Left lung (tissue), 10 donors: Measurements from ENCODE around the gene SLC12A3. TPM values are rescaled to one million over a fixed set of nuclear protein-coding genes. Genes with fewer than 3 reads are reported as not detected.

ENCODE experiments used
- ATAC-seq: fragments of 200-7000 bp; cut with Tn5 transposase; one replicate; pipeline ENCODE4 v1.9.1; 2020; ENCODE audit warnings: moderate library complexity
- DNase-seq, 4 donors: peaks; one replicate each; pipeline ENCODE4 v3.0.0-alpha.2; 2013 to 2020
- H3K27ac ChIP-seq, 2 donors: fragments of 200-600 bp; sonication (generic) in 1 of 2; one replicate each; pipeline versions ENCODE4 v1.5.0 to v1.8.0; 2020 to 2021
- H3K27me3 ChIP-seq, 2 donors: fragments of 200-600 bp; sonication (generic) in 1 of 2; one replicate each; pipeline versions ENCODE4 v1.5.0 to v1.8.0; 2020 to 2021
- H3K36me3 ChIP-seq, 2 donors: fragments of 200-600 bp; sonication (generic) in 1 of 2; one replicate each; pipeline versions ENCODE4 v1.5.0 to v1.8.0; 2020 to 2021
- H3K4me1 ChIP-seq, 2 donors: fragments of 200-600 bp; one replicate each; pipeline ENCODE4 v1.8.0; 2021
- H3K4me3 ChIP-seq, 2 donors: fragments of 200-600 bp; sonication (generic) in 1 of 2; one replicate each; pipeline versions ENCODE4 v1.5.0 to v1.8.0; 2020 to 2021; ENCODE audit warnings: mild to moderate bottlenecking in 1 of 2
- H3K9me3 ChIP-seq, 2 donors: fragments of 200-600 bp; sonication (generic) in 1 of 2; one replicate each; pipeline versions ENCODE4 v1.5.0 to v1.8.0; 2020 to 2021
- intact Hi-C, 2 donors: fragments of 100-400 bp; cut with DNase I; formaldehyde crosslinking; loops; one replicate each; pipeline versions ENCODE4 v1.11.2 to v1.14.2; 2022
- polyA plus RNA-seq, 6 donors: library from polyadenylated mRNA; unstranded; fragments of 120-200 nt; gene quantifications; one replicate each; pipeline ENCODE4 v1.2.1, GENCODE V29; 2013; ENCODE audit not compliant: insufficient read length in 6 of 6
- total RNA-seq, 2 donors: library from RNA; stranded (reverse); fragmentation: NEBNext Ultra II Directional; extraction: Animal tissue kit (Norgen Biotek cat#: 25700); gene quantifications; one replicate each; pipeline ENCODE4 v1.2.1, GENCODE V29; 2021
- TF ChIP-seq, protein P1 (sequence below), 2 donors: fragments of 200-600 bp; sonication (generic) in 1 of 2; IDR thresholded peaks; one replicate each; pipeline versions ENCODE4 v1.5.0 to v1.8.0; 2021; ENCODE audit warnings: antibody characterized with exemption in 2 of 2
- donor health status: DM: no; HTN: yes; CAD: no.
- donor health status: DM: no; HTN: no; CAD: no.

SLC12A3 gene
- total and polyA plus RNA-seq, 8 donors, result 0.13 to 0.49 (median 0.20) TPM; not detected in 2

DNA sequence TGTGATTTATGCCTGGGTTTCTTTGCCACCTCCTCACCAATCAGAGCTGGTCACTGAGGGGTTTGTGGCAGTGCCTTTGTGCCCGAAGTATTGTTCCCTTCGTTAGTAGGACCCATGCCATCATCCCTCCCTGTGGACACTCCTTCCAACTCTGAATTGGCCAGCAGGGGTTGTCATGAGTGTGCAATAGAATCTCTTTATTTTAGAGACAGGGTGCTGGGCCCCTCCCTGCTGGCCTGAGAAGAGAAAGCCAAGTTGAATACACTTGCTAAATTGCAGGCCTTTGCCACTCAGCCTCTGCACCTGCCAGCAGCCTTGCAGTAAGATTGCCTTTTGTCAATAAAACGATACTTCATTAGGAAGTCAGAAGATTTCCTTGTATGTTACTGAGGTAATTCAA lies 40.7 kb upstream of the SLC12A3 start:
- intact Hi-C loops, result no loop called here
- no peaks in the 10 kb centered on the region for H3K4me1 ChIP-seq
- TF ChIP-seq, protein P1, sequence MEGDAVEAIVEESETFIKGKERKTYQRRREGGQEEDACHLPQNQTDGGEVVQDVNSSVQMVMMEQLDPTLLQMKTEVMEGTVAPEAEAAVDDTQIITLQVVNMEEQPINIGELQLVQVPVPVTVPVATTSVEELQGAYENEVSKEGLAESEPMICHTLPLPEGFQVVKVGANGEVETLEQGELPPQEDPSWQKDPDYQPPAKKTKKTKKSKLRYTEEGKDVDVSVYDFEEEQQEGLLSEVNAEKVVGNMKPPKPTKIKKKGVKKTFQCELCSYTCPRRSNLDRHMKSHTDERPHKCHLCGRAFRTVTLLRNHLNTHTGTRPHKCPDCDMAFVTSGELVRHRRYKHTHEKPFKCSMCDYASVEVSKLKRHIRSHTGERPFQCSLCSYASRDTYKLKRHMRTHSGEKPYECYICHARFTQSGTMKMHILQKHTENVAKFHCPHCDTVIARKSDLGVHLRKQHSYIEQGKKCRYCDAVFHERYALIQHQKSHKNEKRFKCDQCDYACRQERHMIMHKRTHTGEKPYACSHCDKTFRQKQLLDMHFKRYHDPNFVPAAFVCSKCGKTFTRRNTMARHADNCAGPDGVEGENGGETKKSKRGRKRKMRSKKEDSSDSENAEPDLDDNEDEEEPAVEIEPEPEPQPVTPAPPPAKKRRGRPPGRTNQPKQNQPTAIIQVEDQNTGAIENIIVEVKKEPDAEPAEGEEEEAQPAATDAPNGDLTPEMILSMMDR (IDR thresholded peaks at IDR 0.05), result no peak
- H3K27me3 ChIP-seq, result no peaks in the 10 kb centered on the region
- peaks cover 0 to 85% of the 10 kb centered on the region in 2 donors for H3K36me3 ChIP-seq
- H3K9me3 ChIP-seq, result no peaks in the 10 kb centered on the region
- no peak overlapping the region for H3K27ac ChIP-seq
- ATAC-seq, result peak; percentile 94
- peak in 1 of 4 donors; percentile 46 for DNase-seq
- H3K4me3 ChIP-seq, result no peak overlapping the region

DNA sequence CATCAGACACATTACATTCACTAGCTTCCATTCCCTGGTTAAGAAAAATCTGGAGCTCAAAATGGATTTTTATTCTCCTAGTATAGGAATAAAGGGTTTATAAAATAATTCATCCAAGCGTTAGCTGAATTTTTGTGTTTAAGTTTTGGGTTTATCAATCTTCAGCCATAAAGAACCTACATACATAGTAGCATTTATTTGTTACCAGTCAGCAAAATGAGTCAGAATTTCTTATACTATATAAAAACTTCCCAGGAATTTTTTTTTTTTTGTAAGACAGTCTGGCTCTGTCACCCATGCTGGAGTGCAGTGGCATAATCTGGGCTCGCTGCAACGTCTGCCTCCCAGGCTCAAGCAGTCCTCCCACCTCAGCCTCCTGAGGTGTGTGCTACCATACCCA lies 40.2 kb upstream of the SLC12A3 start:
- no peak for ATAC-seq
- Histone ChIP-seq H3K4me3 (no peak overlapping the region), H3K4me1 (no peaks in the 10 kb centered on the region), H3K36me3 (peaks cover 0 to 84% of the 10 kb centered on the region in 2 donors), H3K9me3 (no peaks in the 10 kb centered on the region), H3K27me3 (no peaks in the 10 kb centered on the region), H3K27ac (no peak overlapping the region)
- DNase-seq, result no peak
- TF ChIP-seq, protein P1 (IDR thresholded peaks at IDR 0.05), result no peak
- intact Hi-C loops, result no loop called here

DNA sequence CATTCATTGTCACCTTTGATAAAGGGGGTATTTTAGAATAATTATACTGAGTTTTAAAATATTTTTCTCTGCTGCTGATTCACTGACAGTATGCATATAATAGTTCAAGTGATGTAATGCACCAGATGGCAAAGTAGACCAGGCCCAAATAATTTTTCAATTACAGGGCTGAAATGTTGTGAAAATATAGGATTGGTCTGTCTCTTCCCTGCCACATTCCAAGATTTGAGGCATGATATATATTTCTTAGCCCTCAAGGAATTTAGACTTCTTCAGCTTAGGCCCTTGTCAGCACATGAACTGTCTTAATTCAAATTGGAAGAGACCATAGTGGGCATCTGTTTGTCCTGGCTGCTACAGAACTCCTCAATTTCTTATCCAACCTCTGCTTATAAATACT lies 39.2 kb upstream of the SLC12A3 start:
- ATAC-seq, result no peak
- Histone ChIP-seq H3K27ac (no peak overlapping the region), H3K4me1 (no peaks in the 10 kb centered on the region), H3K27me3 (no peaks in the 10 kb centered on the region), H3K4me3 (no peak overlapping the region), H3K9me3 (no peaks in the 10 kb centered on the region), H3K36me3 (peaks cover 0 to 83% of the 10 kb centered on the region in 2 donors)
- no peak for DNase-seq
- intact Hi-C loops, result no loop called here
- TF ChIP-seq, protein P1 (IDR thresholded peaks at IDR 0.05), result no peak

DNA sequence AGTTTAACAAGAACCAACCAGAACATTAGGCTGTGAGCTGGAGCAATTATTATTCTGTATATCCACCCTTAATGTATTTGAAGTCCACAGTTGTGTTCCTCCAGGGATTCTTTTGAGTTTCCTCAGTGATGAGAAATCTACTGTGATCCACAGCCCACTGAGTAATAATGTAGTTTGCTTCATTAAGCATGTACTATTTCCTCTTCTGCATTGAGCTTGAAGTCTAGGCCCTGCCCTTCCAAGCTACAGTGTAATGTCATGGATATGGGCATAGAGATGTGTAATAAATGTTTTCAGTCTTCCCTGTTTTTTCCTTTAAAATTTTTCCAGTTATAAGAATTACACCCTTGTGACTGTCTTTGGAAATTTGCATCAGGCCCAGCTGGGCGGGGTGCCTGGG lies 36.4 kb upstream of the SLC12A3 start:
- no peaks in the 10 kb centered on the region for H3K27me3 ChIP-seq
- no peak for DNase-seq
- peaks cover 0 to 83% of the 10 kb centered on the region in 2 donors for H3K36me3 ChIP-seq
- intact Hi-C loops, result no loop called here
- no peak overlapping the region for H3K27ac ChIP-seq
- TF ChIP-seq, protein P1 (IDR thresholded peaks at IDR 0.05), result no peak
- no peak for ATAC-seq
- no peaks in the 10 kb centered on the region for H3K4me1 ChIP-seq
- H3K9me3 ChIP-seq, result no peaks in the 10 kb centered on the region
- H3K4me3 ChIP-seq, result no peak overlapping the region

DNA sequence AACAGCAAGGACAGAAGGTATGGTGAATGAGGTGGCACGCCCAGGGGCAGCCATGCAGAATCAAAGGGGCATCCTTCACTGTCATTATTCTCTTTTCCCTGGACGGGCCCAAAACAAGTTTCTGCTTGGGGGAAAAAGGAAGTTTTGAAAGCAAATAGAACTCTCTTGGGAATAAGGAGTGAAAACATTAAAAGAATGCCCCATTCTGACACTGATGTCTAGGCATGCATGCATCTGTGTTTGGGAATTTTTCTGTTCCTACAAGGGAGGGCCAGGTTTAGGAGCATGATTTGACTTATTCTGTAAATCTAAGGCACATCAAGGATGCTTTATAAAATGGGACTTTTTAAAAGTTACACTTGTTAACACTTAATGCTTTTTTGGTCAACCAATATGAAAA lies 34.3 kb upstream of the SLC12A3 start:
- H3K27me3 ChIP-seq, result no peaks in the 10 kb centered on the region
- H3K9me3 ChIP-seq, result no peaks in the 10 kb centered on the region
- no peak overlapping the region for H3K4me3 ChIP-seq
- H3K27ac ChIP-seq, result no peak overlapping the region
- DNase-seq, result no peak
- intact Hi-C loops, result no loop called here
- H3K4me1 ChIP-seq, result no peaks in the 10 kb centered on the region
- TF ChIP-seq, protein P1 (IDR thresholded peaks at IDR 0.05), result no peak
- H3K36me3 ChIP-seq, result peaks cover 0 to 83% of the 10 kb centered on the region in 2 donors
- no peak for ATAC-seq
